H1 (cell line): ENCODE results near the gene CCDC30. TPM values are rescaled to one million over a fixed set of nuclear protein-coding genes. Genes with fewer than 3 reads are reported as not detected.

Experiments
- CTCF ChIA-PET: fragments of 300-600 bp; sonication (Branson Sonifier 250); formaldehyde crosslinking; loops from one replicate; lab custom pipeline; 2021; ENCODE audit not compliant: partially characterized antibody; lab: Charles Lee
- POLR2A ChIA-PET: fragments of 300-600 bp; sonication (Branson Sonifier 250); formaldehyde crosslinking; loops from one replicate; lab custom pipeline; 2021; ENCODE audit warnings: inconsistent platforms; ENCODE audit not compliant: partially characterized antibody; lab: Charles Lee
- DNase-seq, 2 experiments: peaks; one replicate each; pipeline versions ENCODE4 v3.0.0 to v3.0.0-alpha.2; 2010 to 2022; ENCODE audit warnings: low spot score in 2 of 2, low read depth in 1 of 2, mixed read lengths in 1 of 2
- FAIRE-seq: peaks from 2 replicates; lab custom pipeline; 2011; peaks lifted over from hg19 to GRCh38; lab: Jason Lieb, UNC
- H2AFZ ChIP-seq: 2 replicates; pipeline ENCODE4 v1.8.1; 2012; ENCODE audit warnings: low read length, inconsistent platforms
- H2AK5ac ChIP-seq: 2 replicates; pipeline ENCODE4 v1.6.1; 2013; ENCODE audit warnings: low read depth, low read length
- H2BK120ac ChIP-seq: replicated peaks from 2 replicates; pipeline ENCODE3; 2013; ENCODE audit warnings: low read depth, low read length, inconsistent platforms
- H2BK12ac ChIP-seq: 2 replicates; pipeline ENCODE4 v1.6.1; 2013; ENCODE audit warnings: low read depth, low read length
- H2BK15ac ChIP-seq: 2 replicates; pipeline ENCODE4 v1.6.1; 2013; ENCODE audit warnings: low read length
- H2BK20ac ChIP-seq: 2 replicates; pipeline ENCODE4 v1.6.1; 2013; ENCODE audit warnings: low read length
- H2BK5ac ChIP-seq: 2 replicates; pipeline ENCODE4 v1.6.1; 2013; ENCODE audit warnings: low read depth, low read length
- H3K14ac ChIP-seq: 2 replicates; pipeline ENCODE4 v1.6.1; 2013; ENCODE audit warnings: inconsistent platforms; ENCODE audit not compliant: insufficient read length
- H3K18ac ChIP-seq: 2 replicates; pipeline ENCODE4 v1.6.1; 2013; ENCODE audit warnings: low read length; ENCODE audit errors: extremely low read depth
- H3K23ac ChIP-seq: 2 replicates; pipeline ENCODE4 v1.6.1; 2013; ENCODE audit warnings: inconsistent platforms; ENCODE audit not compliant: insufficient read length
- H3K23me2 ChIP-seq: 2 replicates; pipeline ENCODE4 v1.6.1; 2013; ENCODE audit warnings: low read depth, low read length
- H3K27ac ChIP-seq: 2 replicates; pipeline ENCODE4 v1.6.1; 2011; ENCODE audit warnings: low read depth, low read length, inconsistent platforms
- H3K27me3 ChIP-seq, 4 experiments: replicated peaks in 1 of 4; 1 replicate in 1 of 4; 2 replicates in 3 of 4; pipeline versions ENCODE4 v1.6.1 to v1.8.1; 2011 to 2013; ENCODE audit warnings: low read length in 3 of 4, mild to moderate bottlenecking in 3 of 4, inconsistent platforms in 2 of 4, mixed read lengths in 2 of 4, moderate library complexity in 1 of 4; ENCODE audit not compliant: control insufficient read depth in 3 of 4, insufficient read depth in 3 of 4; ENCODE audit errors: extremely low read depth in 1 of 4
- H3K36me3 ChIP-seq, 4 experiments: 2 replicates each; pipeline versions ENCODE4 v1.6.1 to v1.8.1; 2011 to 2013; ENCODE audit warnings: mild to moderate bottlenecking in 4 of 4, low read length in 3 of 4, moderate library complexity in 2 of 4, control low read depth in 1 of 4, inconsistent platforms in 1 of 4; ENCODE audit not compliant: insufficient read depth in 4 of 4, control insufficient read depth in 2 of 4
- H3K4ac ChIP-seq: replicated peaks from 2 replicates; pipeline ENCODE3; 2013; ENCODE audit warnings: low read length, low read depth, mixed read lengths, inconsistent platforms; ENCODE audit not compliant: insufficient read length
- H3K4me1 ChIP-seq, 4 experiments: replicated peaks in 1 of 4; 1 replicate in 1 of 4; 2 replicates in 3 of 4; pipeline versions ENCODE4 v1.6.1 to v1.8.1; 2011 to 2013; ENCODE audit warnings: low read length in 3 of 4, inconsistent platforms in 2 of 4, mixed read lengths in 1 of 4; ENCODE audit not compliant: insufficient read depth in 4 of 4, control insufficient read depth in 3 of 4
- H3K4me2 ChIP-seq, 2 experiments: 2 replicates each; pipeline versions ENCODE4 v1.6.1 to v1.8.1; 2011 to 2013; ENCODE audit warnings: low read depth in 2 of 2, low read length in 2 of 2, control low read depth in 1 of 2, inconsistent platforms in 1 of 2, mild to moderate bottlenecking in 1 of 2; ENCODE audit not compliant: insufficient read depth in 1 of 2
- H3K4me3 ChIP-seq, 4 experiments: fragments of 200-600, 300-600 bp in 1 of 4; sonication (generic), shearing (Covaris generic), sonication (Bioruptor Twin) in 1 of 4; 2 replicates each; pipeline versions ENCODE4 v1.5.1 to v1.8.1; 2011 to 2016; ENCODE audit warnings: low read length in 4 of 4, low read depth in 3 of 4, control low read depth in 2 of 4, inconsistent platforms in 2 of 4, mild to moderate bottlenecking in 2 of 4, mixed read lengths in 1 of 4, moderate library complexity in 1 of 4; ENCODE audit not compliant: insufficient read depth in 2 of 4; ENCODE audit errors: extremely low read depth in 1 of 4
- H3K56ac ChIP-seq: replicated peaks from 2 replicates; pipeline ENCODE3; 2013; ENCODE audit warnings: low read depth, mild to moderate bottlenecking, mixed read lengths, low read length, inconsistent platforms; ENCODE audit not compliant: insufficient read length
- H3K79me1 ChIP-seq: 2 replicates; pipeline ENCODE4 v1.6.1; 2013; ENCODE audit warnings: low read depth, low read length, control low read depth
- H3K79me2 ChIP-seq, 2 experiments: 2 replicates each; pipeline versions ENCODE4 v1.6.1 to v1.8.1; 2012 to 2013; ENCODE audit warnings: low read length in 2 of 2, mild to moderate bottlenecking in 2 of 2, inconsistent platforms in 1 of 2; ENCODE audit not compliant: insufficient read depth in 2 of 2, control insufficient read depth in 1 of 2
- H3K9ac ChIP-seq, 4 experiments: replicated peaks in 1 of 4; 1 replicate in 1 of 4; 2 replicates in 3 of 4; pipeline versions ENCODE4 v1.6.1 to v1.8.1; 2011 to 2013; ENCODE audit warnings: low read depth in 3 of 4, low read length in 3 of 4, control low read depth in 2 of 4, mild to moderate bottlenecking in 2 of 4, moderate library complexity in 2 of 4, inconsistent platforms in 1 of 4; ENCODE audit errors: extremely low read depth in 1 of 4
- H3K9me3 ChIP-seq, 2 experiments: 2 replicates each; pipeline versions ENCODE4 v1.6.1 to v1.8.1; 2012 to 2013; ENCODE audit warnings: mild to moderate bottlenecking in 2 of 2, moderate library complexity in 2 of 2, control low read depth in 1 of 2, inconsistent platforms in 1 of 2, low read depth in 1 of 2, low read length in 1 of 2, mixed read lengths in 1 of 2; ENCODE audit not compliant: insufficient read depth in 2 of 2
- H4K20me1 ChIP-seq, 2 experiments: replicated peaks in 1 of 2; 2 replicates each; pipeline versions ENCODE3 to v1.8.1; 2011 to 2013; ENCODE audit warnings: inconsistent platforms in 2 of 2, low read length in 2 of 2, mild to moderate bottlenecking in 1 of 2; ENCODE audit not compliant: insufficient read depth in 2 of 2, control insufficient read depth in 1 of 2
- H4K5ac ChIP-seq: 2 replicates; pipeline ENCODE4 v1.6.1; 2013; ENCODE audit warnings: low read length, low read depth, mixed read lengths, inconsistent platforms; ENCODE audit not compliant: insufficient read length
- H4K8ac ChIP-seq: 2 replicates; pipeline ENCODE4 v1.8.0; 2013; ENCODE audit warnings: mild to moderate bottlenecking, moderate library complexity, low read length, inconsistent platforms; ENCODE audit not compliant: insufficient read depth; ENCODE audit errors: extremely low read depth
- H4K91ac ChIP-seq: replicated peaks from 2 replicates; pipeline ENCODE3; 2013; ENCODE audit warnings: low read length, mixed read lengths, inconsistent platforms; ENCODE audit not compliant: insufficient read length
- BRCA1 ChIP-seq: IDR thresholded peaks from 2 replicates; pipeline ENCODE4 v1.6.1; 2012; ENCODE audit warnings: low read depth, low read length, improper control_type of control experiment
- HDAC6 ChIP-seq: IDR thresholded peaks from one replicate; pipeline ENCODE4 v1.7.1; 2012; ENCODE audit warnings: low read depth, mild to moderate bottlenecking, inconsistent platforms, low read length, moderate library complexity
- NRF1 ChIP-seq: IDR thresholded peaks from 2 replicates; pipeline ENCODE4 v1.6.1; 2011; ENCODE audit warnings: mild to moderate bottlenecking, low read depth, low read length, improper control_type of control experiment
- POLR2A ChIP-seq, 2 experiments: IDR thresholded peaks; 1 replicate in 1 of 2; 2 replicates in 1 of 2; pipeline ENCODE4 v1.6.1; 2011; ENCODE audit warnings: low read depth in 2 of 2, low read length in 2 of 2, mild to moderate bottlenecking in 2 of 2; ENCODE audit errors: control extremely low read depth in 1 of 2
- SIX5 ChIP-seq: IDR thresholded peaks from 2 replicates; pipeline ENCODE4 v1.6.1; 2011; ENCODE audit warnings: mild to moderate bottlenecking, low read depth, low read length
- TAF1 ChIP-seq: IDR thresholded peaks from 2 replicates; pipeline ENCODE4 v1.6.1; 2011; ENCODE audit warnings: mild to moderate bottlenecking, low read depth, low read length
- TCF12 ChIP-seq: IDR thresholded peaks from 2 replicates; pipeline ENCODE4 v1.6.1; 2011; ENCODE audit warnings: low read depth, mild to moderate bottlenecking, low read length
- WGBS, 2 experiments: shearing (Covaris generic) in 1 of 2; methylation state at CpG; one replicate each; pipeline versions ENCODE4 v1.1.6 to v1.1.7; 2013 to 2015; ENCODE audit warnings: low lambda C conversion rate in 2 of 2, mixed read lengths in 2 of 2, inconsistent platforms in 1 of 2, low coverage in 1 of 2, missing lambda C conversion rate in 1 of 2; ENCODE audit not compliant: insufficient replicate concordance in 2 of 2, insufficient coverage in 1 of 2, insufficient read length in 1 of 2; ENCODE audit errors: extremely low coverage in 1 of 2, missing lambda C conversion rate in 1 of 2; 5-methylcytosine and 5-hydroxymethylcytosine counted together
- polyA plus RNA-seq, 7 experiments: library from polyadenylated mRNA; depleted of rRNA in 3 of 7; stranded (reverse) in 5 of 7; unstranded in 2 of 7; fragments of >200 nt in 5 of 7; fragments of 200-250 nt in 2 of 7; gene quantifications; 1 replicate in 5 of 7; 2 replicates in 1 of 7; 4 replicates in 1 of 7; pipeline versions ENCODE4 v1.2.1 to v1.2.3, GENCODE V29; 2011 to 2013; ENCODE audit warnings: missing spikeins in 2 of 7, mixed read lengths in 2 of 7
- total RNA-seq: library from RNA; stranded (reverse); fragmentation: NEBNext Ultra II Directional; extraction: Animal tissue kit (Norgen Biotek cat#: 25700); gene quantifications from 2 replicates; pipeline ENCODE4 v1.2.1, GENCODE V29; 2021
- TF ChIP-seq, protein P1 (sequence below): IDR thresholded peaks from 2 replicates; pipeline ENCODE4 v1.6.1; 2012; ENCODE audit warnings: inconsistent platforms

CCDC30 gene
- total and polyA plus RNA-seq, 2 of the 8 experiments (the other 6 are each of a cell fraction or from before 2014, with no cell fraction given) = 0.60 to 1.8 TPM

DNA sequence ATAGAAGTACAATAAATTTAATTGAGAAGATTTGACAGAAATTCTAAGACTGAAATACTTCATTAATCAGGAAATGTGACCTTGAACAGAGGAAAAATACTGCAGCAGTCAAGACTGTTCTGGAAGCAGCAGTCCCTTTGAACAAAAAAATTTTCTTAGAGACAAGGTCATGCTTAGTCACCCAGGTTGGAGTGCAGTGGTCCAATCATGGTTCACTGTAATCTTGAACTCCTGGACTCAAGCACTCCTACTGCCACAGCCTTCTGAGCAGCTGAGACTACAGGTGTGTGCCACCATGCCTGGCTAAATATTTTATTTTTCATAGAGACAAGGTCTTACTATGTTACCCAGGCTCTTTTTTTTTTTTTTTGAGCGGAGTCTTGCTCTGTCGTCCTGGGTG, 1.9 kb upstream of the CCDC30 start:
- Histone ChIP-seq H3K9ac (no peak overlapping the region), H3K4me2 (no peak overlapping the region), H3K79me2 (no peaks in the 10 kb centered on the region), H2BK15ac (no peak overlapping the region), H4K91ac (no peak overlapping the region), H3K4me3 (no peak overlapping the region), H3K23ac (no peak overlapping the region), H3K27me3 (no peaks in the 10 kb centered on the region), H2BK12ac (no peak overlapping the region), H3K4me1 (peaks cover 0 to 8% (median 2%) of the 10 kb centered on the region in 4 experiments; a peak in 3 of 7 replicates), H3K23me2 (peaks cover 14% of the 10 kb centered on the region), H3K9me3 (no peaks in the 10 kb centered on the region), H4K5ac (no peak overlapping the region), H4K8ac (no peak overlapping the region), H3K4ac (no peak overlapping the region), H2BK5ac (no peak overlapping the region), H2BK20ac (no peak overlapping the region), H4K20me1 (no peaks in the 10 kb centered on the region), H3K79me1 (no peaks in the 10 kb centered on the region), H3K27ac (no peak overlapping the region), H3K36me3 (peaks cover 0 to 20% (median 4%) of the 10 kb centered on the region in 4 experiments; a peak in 2 of 8 replicates), H3K14ac (no peak overlapping the region), H2AFZ (no peak overlapping the region), H3K18ac (no peak overlapping the region), H2BK120ac (no peak overlapping the region), H3K56ac (no peak overlapping the region), H2AK5ac (no peak overlapping the region)
- ChIA-PET CTCF (no interaction called here), POLR2A (interaction anchor here (0.6 kb wide), 1 partner anchor 124 kb away, joined by 3 read pairs; no protein-coding TSS in a partner anchor)
- no peak for FAIRE-seq
- DNase-seq = no peak
- TF ChIP-seq BRCA1 (no peak), POLR2A (IDR thresholded peaks at IDR 0.05; ENCODE audit: control extremely low read depth in 1 of 2, low read depth in 2 of 2, low read length in 2 of 2) (no peak), TCF12 (no peak), TAF1 (no peak), HDAC6 (no peak), SIX5 (no peak), NRF1 (no peak)
- TF ChIP-seq, protein P1, sequence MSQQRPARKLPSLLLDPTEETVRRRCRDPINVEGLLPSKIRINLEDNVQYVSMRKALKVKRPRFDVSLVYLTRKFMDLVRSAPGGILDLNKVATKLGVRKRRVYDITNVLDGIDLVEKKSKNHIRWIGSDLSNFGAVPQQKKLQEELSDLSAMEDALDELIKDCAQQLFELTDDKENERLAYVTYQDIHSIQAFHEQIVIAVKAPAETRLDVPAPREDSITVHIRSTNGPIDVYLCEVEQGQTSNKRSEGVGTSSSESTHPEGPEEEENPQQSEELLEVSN = no peak
- no CpG with 5 or more reads among the region's 2 CpGs for WGBS, 2 experiments
